MCF 10A (cell line): ENCODE data around the gene NUCB1. TPM values are rescaled to one million over a fixed set of nuclear protein-coding genes. Genes with fewer than 3 reads are reported as not detected.

Experiments used
- BruUV-seq: library from RNA; stranded (reverse); fragments of 400-500 nt; replicated peaks from 2 replicates; lab custom pipeline; 2021; lab: Mats Ljungman, UMichigan
- CTCF ChIA-PET: fragments of 300-600 bp; sonication (Branson Sonifier 250); formaldehyde crosslinking; extraction: SDS; loops from one replicate; lab custom pipeline; 2021; ENCODE audit warnings: antibody characterized with exemption, inconsistent platforms; lab: Yijun Ruan, JAX
- POLR2A ChIA-PET: fragments of 300-600, 350-650 bp; sonication (Branson Sonifier 250); formaldehyde crosslinking; extraction: SDS; loops from one replicate; lab custom pipeline; 2020; ENCODE audit warnings: antibody characterized with exemption, inconsistent platforms; lab: Yijun Ruan, JAX
- DNase-seq: peaks from one replicate; pipeline ENCODE4 v3.0.0-alpha.2; 2018; ENCODE audit not compliant: unreplicated experiment
- H3K27ac Mint-ChIP-seq: one replicate; pipeline ENCODE4 v1.8.0; 2022; ENCODE audit warnings: mild to moderate bottlenecking, low read depth, mixed read lengths; ENCODE audit not compliant: unreplicated experiment
- H3K27me3 Mint-ChIP-seq: one replicate; pipeline ENCODE4 v1.8.0; 2022; ENCODE audit warnings: mixed read lengths; ENCODE audit not compliant: insufficient read depth, unreplicated experiment
- H3K36me3 Mint-ChIP-seq: one replicate; pipeline ENCODE4 v1.8.0; 2022; ENCODE audit warnings: mild to moderate bottlenecking, moderate library complexity, mixed read lengths; ENCODE audit not compliant: insufficient read depth, unreplicated experiment
- H3K4me1 Mint-ChIP-seq: one replicate; pipeline ENCODE4 v1.8.0; 2022; ENCODE audit warnings: mixed read lengths; ENCODE audit not compliant: insufficient read depth, unreplicated experiment
- H3K4me3 Mint-ChIP-seq: one replicate; pipeline ENCODE4 v1.8.0; 2022; ENCODE audit warnings: mild to moderate bottlenecking, moderate library complexity, mixed read lengths; ENCODE audit not compliant: unreplicated experiment
- H3K9me3 Mint-ChIP-seq: one replicate; pipeline ENCODE4 v1.8.0; 2022; ENCODE audit warnings: mixed read lengths; ENCODE audit not compliant: unreplicated experiment
- CTCF ChIP-seq: fragments of 200-600 bp; IDR thresholded peaks from one replicate; pipeline ENCODE4 v1.8.0; 2022; ENCODE audit warnings: antibody characterized with exemption, mild to moderate bottlenecking; ENCODE audit not compliant: unreplicated experiment
- intact Hi-C: fragments of 100-400 bp; cut with micrococcal nuclease; formaldehyde crosslinking; loops from 2 replicates; pipeline ENCODE4 v1.14.1; 2022
- total RNA-seq: library from RNA; stranded (reverse); gene quantifications from 2 replicates; pipeline ENCODE4 v1.2.3, GENCODE V29; 2022

Gene NUCB1
- total RNA-seq, 1 experiment from 2014 or later = 61.4 TPM

- intact Hi-C loops = no loop called here
- CTCF ChIA-PET = interaction anchor here (0.7 to 1.2 kb wide), 4 partner anchors 27 to 106 kb away, joined by 3 to 4 read pairs (median 4); no protein-coding TSS in a partner anchor
- no peak for TF ChIP-seq CTCF
- H3K27ac Mint-ChIP-seq = peak within 1 kb of the TSS; percentile 100
- DNase-seq = peak; percentile 99
- POLR2A ChIA-PET = interaction anchor here (0.5 to 5.4 kb wide), 52 partner anchors 8 to 1741 kb away, joined by 3 to 54 read pairs (median 4); partner anchors contain the start of genes BAX, BCAT2, DHDH and FTL
- H3K27me3 Mint-ChIP-seq = no peaks in the 10 kb centered on the region
- peaks cover 55% of the 10 kb centered on the region for H3K36me3 Mint-ChIP-seq
- peak within 1 kb of the TSS; percentile 98 for H3K4me3 Mint-ChIP-seq
- no TSS peak for BruUV-seq
- no peaks in the 10 kb centered on the region for H3K9me3 Mint-ChIP-seq
- H3K4me1 Mint-ChIP-seq = peaks cover 38% of the 10 kb centered on the region
Observed at GRCh38 chr19:48872182-48872883, 27.8 kb upstream of the NUCB1 start, which contains the start of gene PPP1R15A. PPP1R15A (plus strand) TSS chr19:48872421; CDS start chr19:48873234, 813 bp downstream.

DNA sequence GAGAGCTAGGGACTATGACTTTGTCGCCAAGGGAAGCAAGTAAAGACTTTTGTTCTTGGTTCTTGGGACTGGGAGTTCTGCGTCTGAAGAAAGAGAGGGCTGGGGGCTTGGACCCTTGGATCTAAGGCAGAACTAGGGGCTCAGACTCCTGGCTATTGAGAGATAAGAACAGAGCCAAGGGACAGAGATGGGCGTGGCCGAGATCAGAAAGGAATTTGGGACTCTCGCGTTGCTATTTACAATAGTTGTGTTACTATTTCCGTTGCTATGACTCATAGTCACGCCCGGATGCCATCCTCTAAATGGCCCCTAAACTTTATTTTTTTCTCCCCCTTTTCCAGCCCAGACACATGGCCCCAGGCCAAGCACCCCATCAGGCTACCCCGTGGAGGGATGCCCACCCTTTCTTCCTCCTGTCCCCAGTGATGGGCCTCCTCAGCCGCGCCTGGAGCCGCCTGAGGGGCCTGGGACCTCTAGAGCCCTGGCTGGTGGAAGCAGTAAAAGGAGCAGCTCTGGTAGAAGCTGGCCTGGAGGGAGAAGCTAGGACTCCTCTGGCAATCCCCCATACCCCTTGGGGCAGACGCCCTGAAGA lies 27.1 kb upstream of the NUCB1 start:
- Mint-ChIP-seq H3K27ac (peak overlapping the region; percentile 100), H3K27me3 (no peaks in the 10 kb centered on the region), H3K4me1 (peaks cover 36% of the 10 kb centered on the region), H3K4me3 (peak overlapping the region; percentile 98), H3K36me3 (peaks cover 62% of the 10 kb centered on the region), H3K9me3 (no peaks in the 10 kb centered on the region)
- DNase-seq = peak; percentile 95
- intact Hi-C loops = no loop called here
- ChIA-PET CTCF (interaction anchor here (0.6 to 1.2 kb wide), 3 partner anchors 28 to 241 kb away, joined by 3 to 4 read pairs (median 4); no protein-coding TSS in a partner anchor), POLR2A (interaction anchor here (0.6 to 5.4 kb wide), 24 partner anchors 8 to 1742 kb away, joined by 3 to 54 read pairs (median 6); partner anchors contain the start of genes BAX, BCAT2, FTL and GYS1)
- TSS peak; percentile 66 for BruUV-seq
- TF ChIP-seq CTCF = no peak

GRCh38 chr19:48873476-48874302 lies 26.4 kb upstream of the NUCB1 start:
- CTCF ChIA-PET = interaction anchor here (0.6 to 0.8 kb wide), 3 partner anchors 9 to 242 kb away, joined by 3 read pairs; no protein-coding TSS in a partner anchor
- Mint-ChIP-seq H3K9me3 (no peaks in the 10 kb centered on the region), H3K27ac (peak overlapping the region; percentile 100), H3K4me1 (peaks cover 29% of the 10 kb centered on the region), H3K4me3 (peak overlapping the region; percentile 98), H3K36me3 (peaks cover 69% of the 10 kb centered on the region), H3K27me3 (no peaks in the 10 kb centered on the region)
- DNase-seq = no peak
- POLR2A ChIA-PET = interaction anchor here (0.6 to 5.4 kb wide), 11 partner anchors 15 to 330 kb away, joined by 3 to 54 read pairs (median 4); partner anchors contain the start of genes BAX, BCAT2, FTL and GYS1
- TF ChIP-seq CTCF = no peak
- no TSS peak for BruUV-seq
- intact Hi-C loops = loop anchor here (2.0 kb wide), 1 partner anchor 91 kb away; the partner anchor contains the start of gene FTL
